Thymus (tissue), 11 donors: ENCODE measurements around the gene NLRC5. TPM values are rescaled to one million over a fixed set of nuclear protein-coding genes. Genes with fewer than 3 reads are reported as not detected.

ENCODE experiments used
- DNase-seq, 9 donors: peaks; one replicate each; pipeline ENCODE4 v3.0.0-alpha.2; 2013; ENCODE audit warnings: low spot score in 9 of 9, low read depth in 6 of 9, missing footprints in 1 of 9
- H3K27ac ChIP-seq, 2 donors: one replicate each; pipeline ENCODE4 v1.5.1; 2013; ENCODE audit warnings: control low read depth in 1 of 2, low read depth in 1 of 2, low read length in 1 of 2, mild to moderate bottlenecking in 1 of 2, moderate library complexity in 1 of 2
- H3K27me3 ChIP-seq, 2 donors: one replicate each; pipeline ENCODE4 v1.5.1; 2013; ENCODE audit warnings: low read length in 1 of 2; ENCODE audit not compliant: control insufficient read depth in 2 of 2, insufficient read depth in 1 of 2
- H3K36me3 ChIP-seq, 2 donors: one replicate each; pipeline ENCODE4 v1.5.1; 2013; ENCODE audit warnings: low read length in 1 of 2, mild to moderate bottlenecking in 1 of 2, moderate library complexity in 1 of 2; ENCODE audit not compliant: control insufficient read depth in 2 of 2, insufficient read depth in 2 of 2
- H3K4me1 ChIP-seq, 2 donors: one replicate each; pipeline ENCODE4 v1.5.1; 2013; ENCODE audit warnings: low read length in 2 of 2; ENCODE audit not compliant: control insufficient read depth in 2 of 2, insufficient read depth in 2 of 2
- H3K4me3 ChIP-seq, 2 donors: one replicate each; pipeline ENCODE4 v1.5.1; 2013; ENCODE audit warnings: low read length in 2 of 2, control low read depth in 1 of 2, mild to moderate bottlenecking in 1 of 2
- H3K9me3 ChIP-seq, 2 donors: one replicate each; pipeline ENCODE4 v1.5.1; 2013; ENCODE audit warnings: low read length in 1 of 2, mild to moderate bottlenecking in 1 of 2; ENCODE audit not compliant: control insufficient read depth in 2 of 2, insufficient read depth in 1 of 2
- WGBS: extraction: QIAGEN DNeasy Blood & Tissue Kit; methylation state at CpG from one replicate; pipeline ENCODE4 v1.1.7; 2013; 5-methylcytosine and 5-hydroxymethylcytosine counted together
- polyA plus RNA-seq: library from polyadenylated mRNA; stranded (reverse); fragments of 200-250 nt; gene quantifications from one replicate; pipeline ENCODE4 v1.2.3, GENCODE V29; 2013
- total RNA-seq: library from RNA; stranded (reverse); fragments of 120-200 nt; gene quantifications from one replicate; pipeline ENCODE4 v1.2.4, GENCODE V29; 2013
- donor health status: healthy.

Gene NLRC5
- total and polyA plus RNA-seq, 2 donors: 23.3 to 63.9 TPM

DNA sequence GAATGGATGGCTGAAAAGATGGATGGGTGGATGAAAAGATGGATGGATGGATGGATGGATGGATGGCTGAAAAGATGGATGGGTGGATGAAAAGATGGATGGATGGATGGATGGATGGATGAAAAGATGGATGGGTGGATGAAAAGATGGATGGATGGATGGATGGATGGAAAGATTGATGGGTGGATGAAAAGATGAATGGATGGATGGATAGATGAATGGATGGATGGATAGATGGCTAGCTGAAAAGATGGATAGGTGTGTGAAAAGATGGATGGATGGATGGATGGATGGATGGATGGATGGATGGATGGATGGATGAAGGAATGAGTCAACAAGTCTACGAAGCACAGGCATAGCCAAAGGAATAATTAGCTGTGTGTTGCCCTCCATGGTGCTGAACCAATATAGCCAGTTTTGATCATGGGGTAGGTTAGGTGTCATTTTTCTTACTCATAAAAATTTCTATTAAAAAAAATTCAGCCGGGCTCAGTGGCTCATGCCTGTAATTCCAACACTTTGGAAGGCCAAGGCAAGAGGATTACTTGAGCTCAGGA lies 41.1 kb downstream of the NLRC5 start:
- Histone ChIP-seq H3K9me3 (no peaks in the 10 kb centered on the region), H3K4me1 (peaks cover 2 to 4% of the 10 kb centered on the region in 2 donors), H3K27me3 (no peaks in the 10 kb centered on the region), H3K36me3 (peaks cover 13% of the 10 kb centered on the region in 2 donors), H3K27ac (no peak overlapping the region), H3K4me3 (no peak overlapping the region)
- WGBS: 96% methylated on average over 2 of the region's 2 CpGs
- no peak for DNase-seq

GRCh38 chr16:57031156-57031555 lies 41.8 kb downstream of the NLRC5 start:
- Histone ChIP-seq H3K27me3 (no peaks in the 10 kb centered on the region), H3K4me3 (no peak overlapping the region), H3K27ac (no peak overlapping the region), H3K9me3 (no peaks in the 10 kb centered on the region), H3K36me3 (peaks cover 9 to 13% of the 10 kb centered on the region in 2 donors), H3K4me1 (peaks cover 2 to 4% of the 10 kb centered on the region in 2 donors)
- WGBS: 95% methylated on average over 4 of the region's 4 CpGs
- DNase-seq: no peak

DNA sequence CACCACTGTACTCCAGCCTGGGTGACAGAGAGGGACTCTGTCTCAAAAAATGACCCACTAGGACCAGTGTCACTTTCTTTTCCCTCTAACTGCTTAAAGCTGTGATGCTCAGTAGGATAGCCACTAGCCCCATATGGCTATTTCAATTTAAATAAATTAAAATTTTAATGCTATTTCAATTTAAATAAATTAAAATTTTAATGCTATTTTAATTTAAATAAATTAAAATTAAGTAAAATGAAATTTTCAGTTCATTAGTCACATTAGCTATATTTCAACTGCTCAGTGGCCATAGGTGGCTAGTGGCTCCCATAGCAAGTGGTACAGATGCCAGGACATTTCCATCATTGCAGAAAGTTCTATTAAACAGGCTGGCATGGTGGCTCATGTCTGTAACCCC lies 43.0 kb downstream of the NLRC5 start:
- H3K9me3 ChIP-seq: no peaks in the 10 kb centered on the region
- DNase-seq: no peak
- H3K36me3 ChIP-seq: peaks cover 9 to 10% of the 10 kb centered on the region in 2 donors
- no peak overlapping the region for H3K27ac ChIP-seq
- peaks cover 6 to 8% of the 10 kb centered on the region in 2 donors for H3K4me1 ChIP-seq
- no peak overlapping the region for H3K4me3 ChIP-seq
- no peaks in the 10 kb centered on the region for H3K27me3 ChIP-seq

DNA sequence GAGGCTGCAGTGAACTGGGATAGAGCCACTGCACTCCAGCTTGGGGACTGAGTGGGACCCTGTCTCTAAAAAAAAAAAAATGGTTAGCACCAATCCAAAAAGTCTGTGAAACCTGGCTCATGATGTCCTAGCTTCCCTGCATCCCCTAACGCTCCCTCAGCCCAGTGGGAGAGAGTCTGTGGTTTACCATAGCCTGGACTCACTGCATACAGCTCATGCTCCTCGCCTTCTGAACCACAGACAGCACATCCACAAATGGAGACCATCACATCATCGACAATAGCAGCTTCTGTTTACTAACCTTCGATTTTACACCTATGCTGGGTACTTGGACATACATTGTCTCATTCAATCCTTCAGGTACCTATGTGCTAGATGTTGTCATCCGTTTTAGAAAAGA lies 43.6 kb downstream of the NLRC5 start:
- H3K4me3 ChIP-seq: no peak overlapping the region
- H3K36me3 ChIP-seq: peaks cover 9 to 10% of the 10 kb centered on the region in 2 donors
- WGBS: 98% methylated on average over 5 of the region's 5 CpGs
- no peak for DNase-seq
- no peaks in the 10 kb centered on the region for H3K9me3 ChIP-seq
- peaks cover 6 to 13% of the 10 kb centered on the region in 2 donors for H3K4me1 ChIP-seq
- H3K27ac ChIP-seq: no peak overlapping the region
- no peaks in the 10 kb centered on the region for H3K27me3 ChIP-seq

DNA sequence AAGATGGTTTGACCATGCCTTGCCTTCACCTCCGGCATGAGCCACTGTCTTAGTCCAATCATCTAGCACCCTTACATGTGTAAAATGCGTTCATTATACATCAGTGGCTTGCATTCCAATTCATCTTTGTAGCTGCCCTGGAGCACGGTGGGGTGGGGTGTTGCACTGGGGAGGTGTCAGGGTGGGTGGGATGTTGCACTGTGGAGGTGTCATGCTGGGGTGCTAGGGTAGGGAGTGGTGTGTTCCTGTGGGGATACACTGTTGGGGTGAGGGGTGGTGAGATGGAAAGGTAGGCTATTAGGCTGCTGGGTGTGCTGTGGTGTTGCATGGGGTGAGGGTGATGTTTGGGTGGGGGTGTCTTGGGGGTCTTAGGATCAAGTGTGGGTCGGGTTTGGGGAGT lies 47.0 kb downstream of the NLRC5 start:
- peaks cover 9 to 10% of the 10 kb centered on the region in 2 donors for H3K36me3 ChIP-seq
- DNase-seq: no peak
- 95% methylated on average over 4 of the region's 4 CpGs for WGBS
- H3K4me3 ChIP-seq: no peak overlapping the region
- H3K27me3 ChIP-seq: no peaks in the 10 kb centered on the region
- H3K9me3 ChIP-seq: peaks cover 1 to 9% of the 10 kb centered on the region in 2 donors
- H3K27ac ChIP-seq: peak overlapping the region in 1 of 2 donors; percentile 8
- peaks cover 7 to 45% of the 10 kb centered on the region in 2 donors for H3K4me1 ChIP-seq

GRCh38 chr16:57036945-57037344 lies 47.6 kb downstream of the NLRC5 start:
- H3K27me3 ChIP-seq: no peaks in the 10 kb centered on the region
- peak overlapping the region in 1 of 2 donors; percentile 37 for H3K27ac ChIP-seq
- H3K4me1 ChIP-seq: peaks cover 7 to 52% of the 10 kb centered on the region in 2 donors
- H3K9me3 ChIP-seq: peaks cover 1 to 11% of the 10 kb centered on the region in 2 donors
- peaks cover 9 to 10% of the 10 kb centered on the region in 2 donors for H3K36me3 ChIP-seq
- no peak for DNase-seq
- 86% methylated on average over 7 of the region's 7 CpGs for WGBS
- no peak overlapping the region for H3K4me3 ChIP-seq

DNA sequence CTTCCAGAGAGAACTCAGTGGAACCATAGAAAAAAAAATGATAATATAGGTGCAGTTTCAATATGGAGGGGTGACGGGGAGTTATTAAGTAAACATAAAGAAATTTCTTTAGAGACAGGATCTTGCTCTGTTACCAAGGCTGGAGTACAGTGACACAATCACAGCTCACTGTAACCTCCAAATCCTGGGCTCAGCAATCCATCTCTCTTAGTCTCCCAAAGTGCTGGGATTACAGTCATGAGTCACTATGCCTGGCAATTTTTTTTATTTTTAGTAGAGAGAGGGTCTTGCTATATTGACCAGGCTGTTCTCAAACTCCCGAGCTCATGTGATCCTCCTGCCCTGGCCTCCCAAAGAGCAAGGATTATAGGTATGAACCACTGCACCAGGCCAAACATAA lies 48.8 kb downstream of the NLRC5 start:
- no peaks in the 10 kb centered on the region for H3K27me3 ChIP-seq
- WGBS: 98% methylated on average over 2 of the region's 2 CpGs
- H3K4me1 ChIP-seq: peaks cover 7 to 64% of the 10 kb centered on the region in 2 donors
- H3K36me3 ChIP-seq: peaks cover 9 to 13% of the 10 kb centered on the region in 2 donors
- H3K9me3 ChIP-seq: peaks cover 1 to 11% of the 10 kb centered on the region in 2 donors
- H3K4me3 ChIP-seq: no peak overlapping the region
- H3K27ac ChIP-seq: peak overlapping the region; percentile 53 to 61
- no peak for DNase-seq

- peaks cover 1 to 11% of the 10 kb centered on the region in 2 donors for H3K9me3 ChIP-seq
- H3K27ac ChIP-seq: peak overlapping the region; percentile 77 to 86
- H3K4me1 ChIP-seq: peaks cover 7 to 64% of the 10 kb centered on the region in 2 donors
- H3K36me3 ChIP-seq: peaks cover 8 to 12% of the 10 kb centered on the region in 2 donors
- no peaks in the 10 kb centered on the region for H3K27me3 ChIP-seq
- WGBS: 25% methylated on average over 5 of the region's 5 CpGs
- peak in 5 of 9 donors; percentile 25 to 74 (median 32) for DNase-seq
- H3K4me3 ChIP-seq: no peak overlapping the region
These were observed 49.9 kb downstream of the NLRC5 start for GRCh38 chr16:57039148-57039812.
